A204.1 (cell line): Measurements from ENCODE around the gene QARS1.

Experiments
- FAIRE-seq: peaks from 2 replicates; lab custom pipeline; 2012; peaks lifted over from hg19 to GRCh38; lab: Jason Lieb, UNC

Gene QARS1

GRCh38 chr3:49120438-49121131 is 16.0 kb upstream of the QARS1 start, which contains the start of gene USP19:
Gene USP19, minus strand, starts transcription at chr3:49120823. Its CDS starts 1,678 bp downstream, at chr3:49119145.
- FAIRE-seq = peak; percentile 68

- FAIRE-seq = no peak
Measured at GRCh38 chr3:49120096-49120437, 15.5 kb upstream of the QARS1 start.

- no peak for FAIRE-seq
Measured at GRCh38 chr3:49119439-49119838, 14.9 kb upstream of the QARS1 start.

- no peak for FAIRE-seq
Measured at GRCh38 chr3:49119036-49119435, 14.5 kb upstream of the QARS1 start.

- no peak for FAIRE-seq
Measured at GRCh38 chr3:49112262-49112661, 7.7 kb upstream of the QARS1 start.

- FAIRE-seq = no peak
Measured at GRCh38 chr3:49111347-49111746, 6.8 kb upstream of the QARS1 start.

GRCh38 chr3:49110780-49111179 is 6.2 kb upstream of the QARS1 start:
- no peak for FAIRE-seq

- FAIRE-seq = no peak
Measured at GRCh38 chr3:49108346-49108745, 3.8 kb upstream of the QARS1 start.

- FAIRE-seq = no peak
Measured at GRCh38 chr3:49104052-49104426, 518 bp downstream of the QARS1 start.

- FAIRE-seq = no peak
Measured at GRCh38 chr3:49100046-49100615, 4.4 kb downstream of the QARS1 start.

GRCh38 chr3:49098910-49099630 is 5.5 kb downstream of the QARS1 start:
- no peak for FAIRE-seq

GRCh38 chr3:49098429-49098828 is 6.1 kb downstream of the QARS1 start:
- no peak for FAIRE-seq

- peak; percentile 98 for FAIRE-seq
Measured at GRCh38 chr3:49093853-49094767, 10.4 kb downstream of the QARS1 start, which contains the start of gene QRICH1. Gene QRICH1, minus strand, starts transcription at chr3:49094071. Its CDS starts 17,054 bp downstream, at chr3:49077017.

GRCh38 chr3:49092938-49093852 is 11.4 kb downstream of the QARS1 start:
- peak; percentile 61 for FAIRE-seq

- FAIRE-seq = no peak
Measured at GRCh38 chr3:49081429-49081828, 23.1 kb downstream of the QARS1 start.

- FAIRE-seq = peak; percentile 98
Measured at GRCh38 chr3:49079270-49079669, 25.3 kb downstream of the QARS1 start.

GRCh38 chr3:49076646-49077045 is 27.9 kb downstream of the QARS1 start:
- no peak for FAIRE-seq

GRCh38 chr3:49076116-49076515 is 28.4 kb downstream of the QARS1 start:
- no peak for FAIRE-seq

GRCh38 chr3:49058011-49058410 is 46.5 kb downstream of the QARS1 start:
- no peak for FAIRE-seq

- FAIRE-seq = no peak
Measured at GRCh38 chr3:49057268-49057667, 47.3 kb downstream of the QARS1 start.

GRCh38 chr3:49054344-49054862 is 50.2 kb downstream of the QARS1 start:
- FAIRE-seq = no peak
